OCI-LY7 (cell line): ENCODE data around the gene ZNF746.

Experiments used
- EZH2phosphoT487 ChIP-seq: fragments of 200-600 bp; sonication (generic); IDR thresholded peaks from 2 replicates; pipeline ENCODE4 v1.6.1; 2018; ENCODE audit warnings: low read depth, borderline replicate concordance, mild to moderate bottlenecking, mixed run types, antibody characterized with exemption, low read length, moderate library complexity, mixed read lengths
- TF ChIP-seq, protein P1 (sequence below): fragments of 200-600 bp; sonication (generic); conservative IDR thresholded peaks from 2 replicates; pipeline ENCODE4 v1.5.1; 2014; ENCODE audit warnings: mild to moderate bottlenecking, antibody characterized with exemption, low read length, moderate library complexity, mixed read lengths

- TF ChIP-seq, protein P1, sequence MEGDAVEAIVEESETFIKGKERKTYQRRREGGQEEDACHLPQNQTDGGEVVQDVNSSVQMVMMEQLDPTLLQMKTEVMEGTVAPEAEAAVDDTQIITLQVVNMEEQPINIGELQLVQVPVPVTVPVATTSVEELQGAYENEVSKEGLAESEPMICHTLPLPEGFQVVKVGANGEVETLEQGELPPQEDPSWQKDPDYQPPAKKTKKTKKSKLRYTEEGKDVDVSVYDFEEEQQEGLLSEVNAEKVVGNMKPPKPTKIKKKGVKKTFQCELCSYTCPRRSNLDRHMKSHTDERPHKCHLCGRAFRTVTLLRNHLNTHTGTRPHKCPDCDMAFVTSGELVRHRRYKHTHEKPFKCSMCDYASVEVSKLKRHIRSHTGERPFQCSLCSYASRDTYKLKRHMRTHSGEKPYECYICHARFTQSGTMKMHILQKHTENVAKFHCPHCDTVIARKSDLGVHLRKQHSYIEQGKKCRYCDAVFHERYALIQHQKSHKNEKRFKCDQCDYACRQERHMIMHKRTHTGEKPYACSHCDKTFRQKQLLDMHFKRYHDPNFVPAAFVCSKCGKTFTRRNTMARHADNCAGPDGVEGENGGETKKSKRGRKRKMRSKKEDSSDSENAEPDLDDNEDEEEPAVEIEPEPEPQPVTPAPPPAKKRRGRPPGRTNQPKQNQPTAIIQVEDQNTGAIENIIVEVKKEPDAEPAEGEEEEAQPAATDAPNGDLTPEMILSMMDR = no peak
- TF ChIP-seq EZH2phosphoT487 = no peak
These were observed 792 bp downstream of the ZNF746 start for GRCh38 chr7:149496642-149497391.
